HEK293 (cell line): ENCODE results near the gene CD164.
"Not testable (repeated sequence)": the region's sequence is repeated elsewhere in the genome, so short reads cannot be mapped to it uniquely, and the experiment has no call there.

Experiments
- CTCF ChIP-seq: fragments of 450-650 bp; formaldehyde crosslinking; IDR thresholded peaks from 2 replicates; pipeline ENCODE4 v1.5.1; 2016; ENCODE audit warnings: missing biosample characterization, missing genetic modification characterization
- HOXD13 ChIP-seq: sonication (generic); formaldehyde crosslinking; IDR thresholded peaks from 2 replicates; pipeline ENCODE4 v1.8.0; 2022; ENCODE audit warnings: missing genetic modification reagents, borderline replicate concordance
- REST ChIP-seq: fragments of 450-650 bp; formaldehyde crosslinking; IDR thresholded peaks from 2 replicates; pipeline ENCODE4 v1.5.1; 2016; ENCODE audit warnings: missing biosample characterization, missing genetic modification characterization
- SETDB1 ChIP-seq: IDR thresholded peaks from one replicate; pipeline ENCODE4 v1.6.1; 2017; ENCODE audit warnings: mild to moderate bottlenecking, low read length, moderate library complexity, mixed read lengths; ENCODE audit not compliant: insufficient read length
- SP2 ChIP-seq: fragments of 450-650 bp; formaldehyde crosslinking; IDR thresholded peaks from 2 replicates; pipeline ENCODE4 v1.5.1; 2016; ENCODE audit warnings: missing biosample characterization, missing genetic modification characterization
- ZBTB1 ChIP-seq: fragments of 450-650 bp; formaldehyde crosslinking; IDR thresholded peaks from 2 replicates; pipeline ENCODE4 v1.5.1; 2016; ENCODE audit warnings: missing biosample characterization, missing genetic modification characterization
- ZBTB26 ChIP-seq: fragments of 450-650 bp; formaldehyde crosslinking; optimal IDR thresholded peaks from 2 replicates; pipeline ENCODE3; 2016; ENCODE audit warnings: missing biosample characterization, mild to moderate bottlenecking, missing genetic modification characterization
- ZNF121 ChIP-seq: fragments of 450-650 bp; formaldehyde crosslinking; IDR thresholded peaks from 2 replicates; pipeline ENCODE4 v1.5.1; 2016; ENCODE audit warnings: missing biosample characterization, missing genetic modification characterization
- ZNF138 ChIP-seq: fragments of 450-650 bp; formaldehyde crosslinking; IDR thresholded peaks from 2 replicates; pipeline ENCODE4 v1.5.1; 2016; ENCODE audit warnings: missing biosample characterization, missing genetic modification characterization, borderline replicate concordance
- ZNF169 ChIP-seq: fragments of 450-650 bp; formaldehyde crosslinking; IDR thresholded peaks from 2 replicates; pipeline ENCODE4 v1.5.1; 2016; ENCODE audit warnings: missing biosample characterization, missing genetic modification characterization
- ZNF843 ChIP-seq: fragments of 450-650 bp; formaldehyde crosslinking; IDR thresholded peaks from 2 replicates; pipeline ENCODE4 v1.5.1; 2016; ENCODE audit warnings: missing biosample characterization, missing genetic modification characterization

GRCh38 chr6:109333870-109334269 lies 48.4 kb downstream of the CD164 start:
- TF ChIP-seq HOXD13 (CRISPR knock-in tag); ZNF169; ZBTB1 (tag by site-specific recombination); REST (tag by site-specific recombination); ZNF121; CTCF (tag by site-specific recombination); ZNF843 (tag by site-specific recombination); ZNF138 (tag by site-specific recombination); ZBTB26 (tag by site-specific recombination); SP2; SETDB1: not testable (repeated sequence)
